ENCODE measurements around the gene SLC7A6OS. TPM values are rescaled to one million over a fixed set of nuclear protein-coding genes. Genes with fewer than 3 reads are reported as not detected.
A peak's percentile ranks its signal among the peaks of the same experiment; 100 is the strongest.

The SLC7A6OS gene
- total RNA-seq, 1 experiment from 2014 or later = 24.5 TPM

DNA sequence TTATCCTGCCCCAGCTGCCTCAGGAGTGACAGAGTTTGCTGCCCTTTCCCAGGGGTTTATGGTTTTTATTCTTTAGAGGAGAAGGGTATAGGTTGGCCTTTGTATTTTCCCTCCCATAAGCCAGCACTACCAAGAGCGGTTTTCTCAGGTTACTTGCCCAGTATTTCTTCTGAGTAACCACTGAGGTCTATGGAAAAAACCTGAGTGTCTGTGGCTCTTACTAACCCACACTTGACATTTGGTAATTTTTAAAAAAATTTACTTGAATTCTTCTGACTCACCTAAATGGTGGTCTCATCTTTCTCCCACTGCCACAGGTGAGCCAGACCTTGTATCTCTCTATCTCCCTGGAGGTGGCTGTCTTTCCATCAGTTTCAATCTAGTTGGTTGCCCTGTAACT is 40.4 kb downstream of the SLC7A6OS start:
- Histone ChIP-seq H3K18ac (ENCODE audit: insufficient read length, low read depth, low read length) (no peak overlapping the region), H4K20me1 (ENCODE audit: control insufficient read depth, insufficient read depth, insufficient read length) (no peaks in the 10 kb centered on the region), H3K79me1 (ENCODE audit: insufficient read depth, low read depth, low read length, poor library complexity, severe bottlenecking) (peaks cover 3% of the 10 kb centered on the region), H2AFZ (ENCODE audit: low read length) (no peak overlapping the region), H3K4ac (ENCODE audit: low read depth, low read length) (no peak overlapping the region), H2BK15ac (ENCODE audit: low read depth, low read length) (no peak overlapping the region), H3K27ac (ENCODE audit: insufficient read length, low read depth, low read length) (no peak overlapping the region), H3K9ac (ENCODE audit: extremely low read depth, insufficient read length, low read length) (no peak overlapping the region), H3K9me3 (ENCODE audit: control insufficient read depth, low read depth, low read length) (no peaks in the 10 kb centered on the region), H3K23ac (ENCODE audit: insufficient read length, low read depth, low read length) (no peak overlapping the region), H2BK120ac (ENCODE audit: low read depth, low read length, poor library complexity, severe bottlenecking) (no peak overlapping the region), H4K91ac (ENCODE audit: insufficient read length, low read depth, low read length) (no peak overlapping the region), H2BK5ac (ENCODE audit: insufficient read length, low read length) (no peak overlapping the region), H3K79me2 (ENCODE audit: insufficient read depth, low read length) (peaks cover 1% of the 10 kb centered on the region; the same call in 1 of the 2 replicates), H2BK12ac (ENCODE audit: insufficient read length, low read depth, low read length) (no peak overlapping the region), H2BK20ac (ENCODE audit: low read depth, low read length, poor library complexity, severe bottlenecking) (no peak overlapping the region), H4K5ac (ENCODE audit: insufficient read length, low read depth, low read length) (no peak overlapping the region), H3K4me2 (ENCODE audit: insufficient read depth, insufficient read length, low read length) (no peak overlapping the region), H2AK5ac (ENCODE audit: insufficient read length, low read length) (no peak overlapping the region), H3K23me2 (ENCODE audit: insufficient read length, low read depth, low read length, poor library complexity, severe bottlenecking) (peaks cover under 1% of the 10 kb centered on the region), H3T11ph (ENCODE audit: low read length) (no peak overlapping the region), H3K14ac (ENCODE audit: insufficient read depth, low read length) (no peak overlapping the region), H3K4me1 (ENCODE audit: insufficient read depth, low read length) (peaks cover 6% of the 10 kb centered on the region; the same call in 1 of the 2 replicates), H3K56ac (ENCODE audit: insufficient read length, low read depth, low read length) (no peak overlapping the region), H4K8ac (replicated peaks; ENCODE audit: insufficient read length, low read depth, low read length) (no peak overlapping the region), H3K27me3 (ENCODE audit: insufficient read depth, low read length) (no peaks in the 10 kb centered on the region)
- TF ChIP-seq, protein P1, sequence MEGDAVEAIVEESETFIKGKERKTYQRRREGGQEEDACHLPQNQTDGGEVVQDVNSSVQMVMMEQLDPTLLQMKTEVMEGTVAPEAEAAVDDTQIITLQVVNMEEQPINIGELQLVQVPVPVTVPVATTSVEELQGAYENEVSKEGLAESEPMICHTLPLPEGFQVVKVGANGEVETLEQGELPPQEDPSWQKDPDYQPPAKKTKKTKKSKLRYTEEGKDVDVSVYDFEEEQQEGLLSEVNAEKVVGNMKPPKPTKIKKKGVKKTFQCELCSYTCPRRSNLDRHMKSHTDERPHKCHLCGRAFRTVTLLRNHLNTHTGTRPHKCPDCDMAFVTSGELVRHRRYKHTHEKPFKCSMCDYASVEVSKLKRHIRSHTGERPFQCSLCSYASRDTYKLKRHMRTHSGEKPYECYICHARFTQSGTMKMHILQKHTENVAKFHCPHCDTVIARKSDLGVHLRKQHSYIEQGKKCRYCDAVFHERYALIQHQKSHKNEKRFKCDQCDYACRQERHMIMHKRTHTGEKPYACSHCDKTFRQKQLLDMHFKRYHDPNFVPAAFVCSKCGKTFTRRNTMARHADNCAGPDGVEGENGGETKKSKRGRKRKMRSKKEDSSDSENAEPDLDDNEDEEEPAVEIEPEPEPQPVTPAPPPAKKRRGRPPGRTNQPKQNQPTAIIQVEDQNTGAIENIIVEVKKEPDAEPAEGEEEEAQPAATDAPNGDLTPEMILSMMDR (conservative IDR thresholded peaks at IDR 0.05) = no peak
- WGBS (ENCODE audit: extremely low coverage, insufficient read length, low lambda C conversion rate) = no CpG with 5 or more reads among the region's 1 CpG
- peaks cover 12 to 22% (median 16%) of the 10 kb centered on the region in 3 experiments; a peak in 5 of 7 replicates for H3K36me3 Mint-ChIP-seq (ENCODE audit: insufficient read depth in 1 of 3, low read depth in 3 of 3)
- 0 out of 2 replicates have a peak, but pooled peaks cover under 1% of the 10 kb centered on the region for H3K27me3 Mint-ChIP-seq (ENCODE audit: low read depth)
- no peak overlapping the region for H3K4me3 Mint-ChIP-seq
- no peaks in the 10 kb centered on the region for H3K9me3 Mint-ChIP-seq
- peak overlapping the region in 1 of 3 experiments; percentile 83; a peak in 1 of 7 replicates for H3K27ac Mint-ChIP-seq
- no peak for DNase-seq
- H3K4me1 Mint-ChIP-seq = peaks cover 20 to 25% of the 10 kb centered on the region in 2 experiments
